Cerebellar cortex (tissue), 1 donor: Measurements from ENCODE around the gene SLC26A4.

Experiments used
- DNase-seq: peaks from one replicate; pipeline ENCODE4 v3.0.0-alpha.2; 2015; ENCODE audit warnings: low spot score

The SLC26A4 gene

DNA sequence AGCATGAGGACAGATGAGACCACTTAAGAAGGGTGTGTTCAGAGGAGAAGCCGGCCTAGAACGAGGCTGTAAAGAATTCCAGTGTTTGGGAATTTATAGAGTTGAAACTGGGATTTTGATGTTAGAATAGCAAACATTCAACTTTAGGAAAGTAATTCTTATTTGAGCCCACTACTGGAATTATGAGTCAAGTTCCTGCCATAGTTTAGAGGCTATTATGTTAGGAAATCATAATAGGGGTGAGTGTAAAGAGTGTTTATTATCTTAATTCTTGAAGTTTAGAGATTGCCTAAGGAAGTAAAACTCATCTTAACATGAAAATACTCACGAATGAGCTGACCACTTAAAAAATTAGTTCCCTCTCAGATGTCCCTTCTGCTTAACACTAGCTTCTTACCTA lies 85.4 kb downstream of the SLC26A4 start:
- no peak for DNase-seq

DNA sequence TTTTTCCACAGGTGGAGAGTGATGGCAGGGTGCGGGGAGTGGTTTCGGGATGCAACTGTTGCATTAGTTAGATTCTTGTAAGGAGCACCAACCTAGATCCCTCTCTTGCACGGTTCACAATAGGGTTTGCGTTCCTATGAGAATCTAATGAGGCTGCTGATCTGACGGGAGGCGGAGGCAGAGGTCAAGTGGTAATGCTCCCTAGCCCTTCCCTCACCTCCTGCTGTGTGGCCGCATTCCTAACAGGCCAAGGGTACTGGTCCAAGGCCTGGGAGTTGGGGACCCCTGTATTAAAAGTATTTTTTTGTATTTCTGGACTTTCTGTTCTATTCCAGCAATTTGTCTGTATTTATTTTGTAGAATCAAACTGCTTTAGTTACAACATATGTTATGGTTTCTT lies 90.5 kb downstream of the SLC26A4 start:
- DNase-seq = no peak

DNA sequence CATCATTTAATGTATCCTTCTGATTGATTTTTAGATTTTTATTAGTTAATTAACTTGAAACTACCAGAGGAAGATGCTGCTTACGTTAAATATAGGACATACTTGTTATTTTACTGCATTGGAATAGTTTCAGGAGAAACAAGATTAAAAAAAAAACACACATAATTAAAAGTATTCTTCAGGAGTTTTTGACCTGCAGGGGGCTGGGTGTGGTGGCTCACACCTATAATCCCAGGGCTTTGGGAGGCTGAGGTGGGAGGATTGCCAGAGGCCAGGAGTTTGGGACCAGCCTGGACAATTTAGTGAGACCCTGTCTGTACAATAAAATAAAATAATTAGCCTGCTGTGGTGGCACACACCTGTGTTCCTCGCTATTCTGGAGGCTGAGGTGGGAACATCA lies 94.0 kb downstream of the SLC26A4 start:
- DNase-seq = no peak

DNA sequence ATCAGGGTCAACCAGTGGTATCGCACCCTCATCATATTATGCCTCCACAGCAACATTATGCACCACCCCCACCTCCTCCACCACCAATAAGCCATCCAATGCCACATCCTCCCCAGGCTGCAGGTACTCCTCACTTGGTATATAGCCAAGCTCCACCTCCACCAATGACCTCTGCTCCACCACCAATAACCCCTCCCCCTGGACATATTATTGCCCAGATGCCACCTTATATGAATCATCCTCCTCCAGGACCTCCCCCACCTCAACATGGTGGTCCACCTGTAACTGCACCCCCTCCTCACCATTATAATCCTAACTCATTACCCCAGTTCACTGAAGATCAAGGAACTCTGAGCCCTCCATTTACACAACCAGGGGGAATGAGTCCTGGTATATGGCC lies 98.0 kb downstream of the SLC26A4 start:
- no peak for DNase-seq

DNA sequence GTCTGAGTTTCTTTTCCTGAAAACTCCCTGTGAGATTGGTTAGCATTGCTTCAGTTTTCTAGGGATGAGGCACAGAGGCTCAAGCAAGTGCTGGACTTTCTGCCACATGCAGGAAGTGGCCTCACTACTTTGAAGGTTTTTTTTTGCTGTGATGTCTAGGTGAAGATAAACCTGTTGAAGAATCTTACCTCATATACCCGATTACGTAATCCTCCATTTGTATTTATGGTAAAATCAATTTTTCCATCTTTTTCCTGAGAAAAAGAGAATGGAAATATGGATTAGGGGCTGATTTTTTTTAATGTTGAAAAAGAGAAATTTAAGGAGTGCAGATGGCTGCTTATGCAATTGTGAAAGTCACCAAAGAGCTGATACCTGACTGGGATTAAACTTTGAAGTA lies 106.8 kb downstream of the SLC26A4 start:
- DNase-seq = no peak
